GM18907 (cell line): ENCODE data around the gene PDP2.
A peak's percentile ranks its signal among the peaks of the same experiment; 100 is the strongest.

Experiments used
- ATAC-seq: cut with Tn5 transposase; IDR thresholded peaks from one replicate; pipeline ENCODE4 v1.9.1; 2021; ENCODE audit warnings: mild to moderate bottlenecking, moderate library complexity; ENCODE audit not compliant: unreplicated experiment

Gene PDP2

DNA sequence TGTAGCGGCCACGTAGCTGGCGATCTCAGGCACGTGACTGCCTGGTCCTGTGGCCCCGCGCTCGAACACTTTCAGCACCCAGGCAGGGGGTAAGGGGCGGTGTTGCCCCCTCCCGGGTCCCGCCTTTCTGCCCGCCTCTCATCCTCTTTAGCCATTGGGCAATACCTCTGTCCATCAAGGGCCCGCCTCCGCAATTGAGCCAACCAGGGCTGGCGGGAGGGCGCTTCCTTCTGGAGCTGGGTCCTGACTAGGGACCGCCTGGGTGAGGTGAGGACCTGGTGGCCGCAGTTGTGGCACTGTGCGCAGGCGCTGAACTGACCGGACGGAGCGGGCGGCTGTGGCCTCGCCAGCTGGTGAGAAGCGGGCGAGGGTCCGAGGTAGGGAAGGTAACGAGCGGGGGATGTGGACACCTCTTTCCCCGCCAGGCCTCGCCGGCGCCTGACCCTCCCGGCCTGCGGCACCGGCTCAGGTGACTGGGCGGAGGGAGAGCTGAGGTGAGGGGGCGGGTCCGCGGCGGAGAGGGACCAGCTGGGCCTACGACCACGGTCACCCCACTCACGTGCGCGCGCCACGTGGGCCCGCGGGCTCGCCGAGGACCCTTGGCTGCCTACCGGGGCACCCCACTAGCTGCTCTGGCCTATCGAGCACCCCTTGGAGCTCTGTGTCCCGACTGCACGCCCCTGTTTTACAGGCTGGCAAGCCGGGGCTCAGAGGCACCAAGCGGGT is at the start of gene PDP2:
PDP2 (plus strand) TSS at position 228 of the 726 bp plus-strand sequence. CDS start 3,770 bp downstream, outside the sequence.
- ATAC-seq = peak; percentile 97

GRCh38 chr16:66832190-66832589 is 48.1 kb upstream of the PDP2 start:
- ATAC-seq = no peak

DNA sequence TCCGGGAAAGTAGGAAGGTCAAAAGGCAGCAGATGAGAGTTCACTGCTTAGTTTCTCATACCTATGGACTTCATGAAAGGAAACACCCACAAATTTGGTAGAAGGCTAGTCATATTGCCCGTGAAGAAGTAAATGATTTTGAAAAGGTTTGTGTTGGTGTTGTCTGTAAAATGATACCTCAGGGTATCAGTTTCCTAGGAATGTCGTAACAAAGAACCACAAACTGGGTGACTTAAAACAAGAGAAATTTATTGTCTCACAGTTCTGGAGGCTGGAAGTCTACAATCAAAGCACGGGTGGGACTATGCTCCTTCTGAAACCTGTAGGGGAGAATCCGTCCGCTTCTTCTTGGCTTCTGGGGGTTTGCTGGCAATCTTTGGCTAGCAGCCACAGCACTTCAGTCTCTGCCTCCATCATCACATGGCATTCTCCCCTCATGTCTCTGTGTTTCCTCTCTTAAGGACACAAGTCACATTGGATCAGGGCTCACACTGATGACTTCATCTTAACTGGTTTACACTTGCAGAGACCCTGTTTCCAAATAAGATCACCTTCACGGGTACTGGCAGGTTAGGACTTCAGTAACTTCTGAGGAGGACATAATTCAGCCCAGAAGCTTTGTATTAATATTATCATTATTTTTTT is 47.5 kb upstream of the PDP2 start:
- no peak for ATAC-seq

DNA sequence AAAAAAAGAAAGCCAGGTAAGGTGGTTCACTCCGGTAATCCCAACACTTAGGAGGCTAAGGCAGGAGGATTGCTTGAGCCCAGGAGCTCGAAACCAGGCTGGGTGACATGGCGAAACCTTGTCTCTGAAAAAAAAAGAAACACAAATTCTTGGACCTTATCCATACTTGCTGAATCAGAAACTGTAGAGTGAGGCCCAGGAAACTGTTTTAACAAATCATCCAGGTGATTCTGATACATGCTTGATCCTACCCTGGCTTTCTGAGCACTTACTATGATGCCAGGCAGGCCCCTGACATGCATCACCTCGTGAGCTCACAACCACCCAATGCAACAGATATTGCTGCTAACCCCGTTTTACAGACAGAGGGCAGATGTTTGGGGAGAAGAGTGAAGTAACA is 45.6 kb upstream of the PDP2 start:
- no peak for ATAC-seq

GRCh38 chr16:66840883-66841282 is 39.4 kb upstream of the PDP2 start:
- ATAC-seq = no peak

- ATAC-seq = no peak
Observed at GRCh38 chr16:66841366-66841765, 38.9 kb upstream of the PDP2 start.

- ATAC-seq = no peak
Observed at GRCh38 chr16:66842765-66843164, 37.5 kb upstream of the PDP2 start.

GRCh38 chr16:66843191-66843590 is 37.1 kb upstream of the PDP2 start:
- ATAC-seq = no peak

- no peak for ATAC-seq
Observed at GRCh38 chr16:66844009-66844341, 36.3 kb upstream of the PDP2 start.

DNA sequence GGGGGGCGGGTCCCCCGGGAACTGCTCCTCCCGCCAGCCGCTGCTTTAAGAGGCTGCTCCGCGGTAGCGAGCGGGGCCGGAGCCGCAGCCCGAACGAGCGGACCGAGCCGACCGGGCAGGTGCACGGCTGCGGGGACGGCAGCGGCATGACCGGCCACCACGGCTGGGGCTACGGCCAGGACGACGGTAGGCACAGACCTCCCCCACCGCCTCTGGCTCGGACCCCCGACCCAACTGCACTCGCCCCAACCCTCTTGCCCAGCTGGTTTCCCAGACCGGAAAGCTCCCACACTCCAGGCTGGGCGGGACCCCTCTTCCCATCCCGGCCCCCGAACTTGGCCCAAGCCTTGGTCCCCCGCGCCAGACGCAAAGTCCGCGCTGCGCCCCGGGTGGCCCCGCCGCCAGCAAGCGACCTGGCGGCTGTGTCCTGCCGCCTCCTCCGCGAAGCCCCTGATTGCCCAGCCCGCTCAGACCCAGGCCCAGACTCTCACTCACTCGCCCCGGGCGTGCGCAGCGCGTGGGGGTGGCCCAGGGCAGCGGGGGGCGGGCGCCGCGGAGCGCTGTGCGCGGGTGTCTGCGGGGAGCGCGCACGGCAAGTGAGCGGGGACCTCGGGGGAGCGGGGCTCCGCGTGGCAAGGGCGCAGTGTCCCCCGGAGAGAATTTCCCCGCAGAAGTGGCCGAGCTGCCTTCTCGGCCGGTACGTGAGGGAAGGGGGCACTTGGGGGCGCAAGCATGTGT is 35.8 kb upstream of the PDP2 start, which contains the start of gene CA7:
CA7 (plus strand) TSS at position 73 of the 738 bp plus-strand sequence; CDS start at position 147, 74 bp downstream.
- no peak for ATAC-seq

DNA sequence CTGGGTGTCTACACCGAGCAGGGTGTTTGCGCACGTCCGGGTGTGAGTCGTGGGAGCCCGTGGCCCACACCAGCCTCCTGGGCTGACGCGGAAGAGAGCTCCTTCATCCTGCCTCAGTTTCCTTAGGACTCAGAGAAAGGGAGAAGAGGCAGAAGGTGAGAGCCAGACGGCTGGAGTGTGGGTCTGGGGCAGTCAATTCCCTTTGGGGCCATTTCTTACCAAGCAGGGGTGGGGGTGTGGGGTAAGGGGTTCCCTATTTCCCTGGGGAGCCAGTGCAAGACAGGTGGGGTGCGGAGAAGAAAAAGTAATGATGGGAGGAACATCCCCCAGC is 35.3 kb upstream of the PDP2 start:
- ATAC-seq = no peak

DNA sequence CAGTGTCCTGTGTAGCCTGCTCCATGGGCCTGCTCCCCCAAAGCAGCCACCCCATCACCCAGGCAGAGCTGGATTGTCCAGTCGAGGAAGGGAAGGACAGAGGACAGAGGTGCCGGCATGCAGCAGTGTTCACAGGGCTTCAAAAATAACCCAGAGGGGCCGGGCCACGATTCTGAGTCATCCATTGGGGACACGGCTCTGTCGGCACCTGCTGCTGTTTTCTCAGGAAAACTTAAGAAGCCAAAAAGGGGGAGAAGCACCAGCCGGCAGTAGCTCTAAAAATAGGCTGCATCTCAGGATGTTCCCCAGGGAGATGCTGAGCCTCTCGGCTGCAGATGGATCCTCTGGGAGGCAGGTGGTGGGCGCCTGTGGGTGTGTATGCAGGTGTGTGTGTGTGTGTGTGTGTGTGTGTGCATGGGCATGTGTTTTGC is 34.5 kb upstream of the PDP2 start:
- no peak for ATAC-seq

DNA sequence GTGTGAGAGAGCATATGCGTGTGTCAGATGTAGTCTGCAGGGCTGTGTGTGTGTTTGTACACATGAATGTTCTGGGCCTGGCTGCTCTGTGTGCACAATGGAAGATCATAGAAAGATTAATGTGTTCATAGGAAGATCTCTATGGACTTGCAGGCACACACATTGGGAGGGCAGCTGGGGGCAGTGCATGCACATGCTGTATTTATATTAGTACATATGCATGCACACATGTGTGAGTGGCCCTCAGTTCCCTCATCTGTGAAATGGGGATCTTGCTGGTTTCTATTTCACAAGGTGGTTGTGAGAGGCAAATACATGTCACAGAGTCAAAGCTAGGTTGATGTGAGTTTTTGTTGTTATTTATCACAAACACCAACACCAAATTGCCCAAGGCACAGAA is 34.0 kb upstream of the PDP2 start:
- ATAC-seq = no peak

DNA sequence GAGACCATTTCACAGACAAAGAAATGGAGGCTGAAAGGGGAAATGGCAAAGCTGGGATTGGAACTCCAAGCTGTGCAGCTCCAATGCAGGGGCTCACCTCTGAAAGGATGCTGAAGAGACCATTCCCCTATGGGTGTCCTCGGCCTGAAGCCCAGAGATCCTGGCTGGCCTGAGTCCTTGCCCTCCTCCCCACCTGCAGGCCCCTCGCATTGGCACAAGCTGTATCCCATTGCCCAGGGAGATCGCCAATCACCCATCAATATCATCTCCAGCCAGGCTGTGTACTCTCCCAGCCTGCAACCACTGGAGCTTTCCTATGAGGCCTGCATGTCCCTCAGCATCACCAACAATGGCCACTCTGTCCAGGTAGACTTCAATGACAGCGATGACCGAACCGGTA is 33.5 kb upstream of the PDP2 start:
- ATAC-seq = no peak

DNA sequence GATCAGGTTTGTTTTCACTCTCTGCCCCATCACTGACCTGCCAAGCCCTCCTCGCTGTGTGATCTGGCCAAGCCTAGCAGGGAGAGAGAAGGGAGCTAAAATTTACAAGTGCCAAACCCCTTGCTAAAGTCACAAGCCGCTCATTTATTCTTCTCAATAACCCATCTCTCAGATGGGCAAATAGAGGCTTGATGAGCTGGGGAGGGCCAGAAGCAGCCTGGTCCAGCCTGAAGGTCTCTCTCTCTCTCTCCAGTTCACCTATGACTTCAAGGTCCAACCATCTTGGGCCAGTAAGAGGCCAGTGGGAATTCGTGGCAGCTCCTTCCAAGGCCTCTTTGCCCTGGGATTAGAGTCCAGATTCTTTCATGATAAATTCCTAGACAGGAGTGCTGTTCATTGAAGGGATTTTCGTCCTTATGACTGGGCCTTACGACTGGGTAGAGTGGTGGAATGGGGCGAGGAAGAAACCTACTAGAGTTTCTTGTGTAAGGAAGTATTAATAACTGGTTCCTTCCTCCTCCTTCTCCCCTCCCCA is 32.7 kb upstream of the PDP2 start:
- ATAC-seq = no peak

DNA sequence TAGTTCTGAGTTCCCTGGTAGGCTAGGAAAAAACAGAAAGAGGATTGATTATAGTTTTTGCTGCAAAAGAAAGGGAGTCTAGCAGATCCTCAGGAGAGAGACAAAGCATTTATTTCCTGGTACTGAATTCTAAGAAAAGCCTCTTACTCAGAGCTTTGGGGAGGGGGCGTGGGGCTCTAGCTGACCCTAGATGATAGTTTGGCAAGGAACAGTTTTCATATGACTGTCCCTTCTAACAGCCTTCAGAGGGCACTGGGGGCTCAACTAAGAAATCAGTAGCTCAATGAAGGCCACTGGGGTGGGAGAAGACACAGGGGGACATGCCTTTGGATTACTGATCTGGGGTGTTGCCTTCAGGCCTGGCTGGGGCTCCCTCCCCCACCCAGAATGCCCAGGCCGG is 32.1 kb upstream of the PDP2 start:
- no peak for ATAC-seq

- ATAC-seq = no peak
Observed at GRCh38 chr16:66849021-66849420, 31.3 kb upstream of the PDP2 start.

GRCh38 chr16:66849549-66849948 is 30.8 kb upstream of the PDP2 start:
- ATAC-seq = no peak

DNA sequence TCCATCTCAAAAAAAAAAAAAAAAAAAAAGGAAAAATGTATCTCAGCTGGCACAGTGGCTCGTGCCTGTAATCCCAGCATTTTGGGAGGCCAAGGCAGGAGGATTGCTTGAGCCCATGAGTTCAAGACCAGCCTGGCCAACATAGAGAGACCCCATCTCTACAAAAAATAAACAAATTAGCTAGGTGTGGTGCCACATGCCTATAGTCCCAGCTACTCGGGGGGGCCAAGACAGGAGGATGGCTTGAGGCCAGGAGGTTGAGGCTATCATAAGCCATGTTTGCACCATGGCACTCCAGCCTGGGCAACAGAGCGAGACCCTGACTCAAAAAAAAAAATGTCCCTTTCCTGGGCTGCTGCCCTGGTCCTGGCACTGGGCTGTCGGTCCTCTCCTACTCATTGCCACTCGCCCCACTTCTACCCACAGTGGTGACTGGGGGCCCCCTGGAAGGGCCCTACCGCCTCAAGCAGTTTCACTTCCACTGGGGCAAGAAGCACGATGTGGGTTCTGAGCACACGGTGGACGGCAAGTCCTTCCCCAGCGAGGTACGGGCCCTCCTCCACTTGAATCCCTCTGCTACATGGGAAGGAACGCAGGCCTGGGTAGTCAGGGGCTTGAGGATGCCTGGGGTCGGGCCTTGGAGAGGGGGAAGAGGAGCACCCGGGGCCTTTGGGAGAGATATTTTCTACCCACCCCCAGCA is 30.1 kb upstream of the PDP2 start:
- ATAC-seq = no peak

GRCh38 chr16:66851166-66851964 is 28.9 kb upstream of the PDP2 start:
- ATAC-seq = no peak
